ENCODE results near the gene ARHGEF7.

Gene ARHGEF7

DNA sequence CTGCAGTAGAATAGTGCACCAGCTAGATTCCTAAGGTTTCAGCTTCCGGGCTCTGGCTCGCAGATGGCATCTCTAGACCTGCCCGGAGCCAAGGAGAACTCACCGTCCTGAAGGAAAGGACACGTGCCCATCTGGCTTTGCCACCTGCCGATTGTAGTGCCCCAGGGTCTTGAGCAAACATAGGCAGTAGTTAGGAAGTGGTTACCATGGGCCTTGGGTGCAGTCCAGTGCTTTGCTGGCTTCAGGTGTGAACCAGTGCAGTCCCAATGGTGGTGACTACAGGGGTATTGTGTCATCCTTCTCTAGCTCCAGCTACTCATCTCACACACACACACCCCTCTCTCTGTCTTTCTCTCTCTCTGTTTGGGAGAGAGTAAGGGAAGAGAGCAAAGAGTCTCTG is 143.9 kb downstream of the ARHGEF7 start:
- no peak for DNase-seq

DNA sequence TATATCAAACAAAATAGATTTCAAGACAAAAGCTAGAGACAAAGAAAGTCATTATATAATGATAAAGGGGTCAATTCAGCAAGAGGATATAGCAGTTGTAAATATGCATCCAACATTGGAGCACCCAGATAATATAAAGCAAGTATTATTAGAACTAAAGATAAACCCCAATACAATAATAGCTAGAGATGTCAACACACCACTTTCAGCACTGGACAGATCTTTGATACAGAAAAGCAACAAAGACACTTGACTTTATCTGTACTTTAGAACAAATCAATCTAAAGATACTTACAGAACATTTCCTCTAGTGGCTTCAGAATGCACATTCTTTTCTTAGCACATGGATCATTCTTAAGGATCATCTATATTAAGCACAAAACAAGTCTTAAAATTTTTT is 146.2 kb downstream of the ARHGEF7 start:
- no peak for DNase-seq

DNA sequence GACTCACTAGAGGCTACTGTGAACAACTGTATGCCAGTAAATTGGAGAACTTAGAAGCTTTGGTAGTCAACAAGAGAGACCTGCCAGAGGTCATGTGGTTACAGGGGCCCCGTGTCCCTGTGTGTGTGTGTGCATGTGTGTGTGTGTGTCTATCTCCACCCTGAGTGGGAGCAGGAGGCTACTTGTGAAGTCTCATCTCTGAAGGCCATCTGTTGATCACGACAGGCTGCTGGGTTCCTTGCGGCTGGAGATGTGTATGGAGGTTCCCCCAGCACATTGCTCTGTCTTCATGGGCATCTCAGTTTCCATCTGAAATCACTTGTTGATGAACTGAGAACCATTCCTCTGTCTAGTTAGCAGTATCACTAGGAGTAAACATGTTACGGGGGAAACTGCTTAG is 147.2 kb downstream of the ARHGEF7 start:
- DNase-seq, result no peak

DNA sequence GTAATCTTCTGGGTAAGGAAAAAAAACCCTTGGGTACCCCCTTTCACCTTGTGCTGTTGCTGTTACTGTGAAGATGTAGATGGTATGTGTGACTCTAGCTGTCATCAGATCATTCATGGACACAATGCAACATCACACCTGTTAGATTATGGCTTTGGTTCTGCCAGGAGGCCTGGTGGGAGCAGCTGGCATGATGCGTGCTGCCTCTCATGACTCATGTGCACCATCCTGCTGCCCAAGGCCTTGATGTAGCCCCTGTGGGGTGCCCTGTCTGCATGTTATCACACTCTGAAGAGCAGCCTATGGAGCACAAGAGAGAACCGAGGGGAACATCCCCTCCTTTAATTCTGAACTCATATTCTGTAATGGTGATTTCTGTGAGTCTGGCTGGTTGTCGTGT is 147.6 kb downstream of the ARHGEF7 start:
- no peak for DNase-seq

DNA sequence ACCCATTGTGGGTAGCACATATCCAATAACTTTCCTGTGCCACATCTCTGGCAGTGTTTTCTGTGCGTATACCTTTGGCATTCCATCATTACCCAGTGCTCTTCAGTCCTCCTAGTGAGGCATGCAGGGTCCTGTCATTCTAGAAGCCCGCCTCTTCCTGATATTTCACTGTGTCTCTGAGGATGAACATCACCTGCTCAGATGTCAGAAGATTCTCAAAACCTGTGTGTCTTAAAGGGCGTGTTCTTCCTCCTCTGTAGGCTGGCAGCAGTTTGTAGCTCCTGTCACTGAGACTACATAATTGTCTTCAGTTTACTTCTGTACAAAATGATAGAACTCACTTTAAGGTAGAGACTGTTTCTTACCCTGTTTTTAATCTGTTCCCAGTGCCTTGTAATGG is 148.5 kb downstream of the ARHGEF7 start:
- DNase-seq, result no peak

DNA sequence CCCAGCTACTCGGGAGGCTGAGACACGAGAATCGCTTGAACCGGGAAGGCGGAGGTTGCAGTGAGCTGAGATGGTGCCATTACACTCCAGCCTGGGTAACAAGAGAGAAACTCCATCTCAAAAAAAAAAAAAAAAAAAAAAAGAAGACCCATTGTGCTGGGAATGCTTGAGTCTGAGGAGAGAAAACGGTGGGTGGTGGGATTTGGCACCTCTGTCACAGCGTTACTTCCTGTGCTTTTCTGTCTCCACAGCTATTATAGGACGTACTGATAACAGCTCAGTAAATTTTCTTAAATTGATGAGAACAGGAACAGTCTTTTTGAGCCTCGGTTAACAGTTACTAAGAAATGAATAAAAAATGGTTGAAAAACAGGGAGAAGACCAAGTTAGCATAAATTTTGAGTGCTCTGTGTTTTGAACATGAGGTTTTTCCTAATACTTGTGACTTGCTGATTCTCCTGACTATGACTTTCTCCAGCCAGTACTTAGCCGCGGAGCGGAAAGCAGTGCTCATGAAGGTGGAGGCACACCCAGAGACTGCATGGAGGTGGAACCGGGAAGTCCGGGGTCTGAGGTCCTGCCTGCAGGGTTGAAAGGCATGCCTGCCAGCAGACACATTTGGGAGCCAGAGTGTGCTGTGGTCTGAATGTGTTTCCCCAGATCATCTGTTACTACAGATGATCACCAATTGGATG is 150.0 kb downstream of the ARHGEF7 start:
- DNase-seq, result no peak

DNA sequence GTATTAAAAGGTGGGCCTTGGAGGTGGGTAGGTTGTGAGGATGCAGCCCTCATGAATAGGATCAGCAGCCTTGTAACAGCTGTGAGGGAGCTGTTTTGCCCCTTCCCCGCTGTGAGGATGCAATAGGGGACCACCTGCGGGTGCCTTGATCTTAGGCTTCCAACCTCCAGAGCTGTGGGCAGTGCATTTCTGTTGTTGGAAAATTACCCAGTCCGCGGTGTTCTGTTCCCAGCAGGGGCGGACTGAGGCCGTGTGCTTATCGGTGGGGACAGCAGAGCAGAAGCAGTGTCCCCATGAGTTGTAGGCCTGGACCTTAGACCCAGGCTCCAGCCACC is 150.6 kb downstream of the ARHGEF7 start:
- no peak for DNase-seq

DNA sequence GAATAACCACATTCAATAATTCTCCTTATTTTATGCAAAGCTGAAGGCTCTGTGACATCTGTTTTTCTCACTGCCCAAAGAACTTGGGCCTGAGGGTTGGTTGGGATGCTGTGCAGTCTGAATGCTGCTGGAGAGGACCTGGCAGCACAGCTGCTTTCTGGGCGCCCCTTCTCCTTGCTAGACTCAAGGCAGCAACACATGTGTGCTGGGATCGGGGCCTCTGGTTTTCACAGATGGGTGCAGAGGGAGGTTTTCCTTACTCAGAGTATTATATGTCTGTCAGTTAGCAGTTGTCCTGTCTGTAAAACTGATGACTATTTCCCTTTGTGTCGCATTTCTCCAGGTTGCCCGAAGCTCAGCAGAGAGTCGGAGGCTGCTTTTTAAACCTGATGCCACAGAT is 152.1 kb downstream of the ARHGEF7 start:
- DNase-seq, result no peak

DNA sequence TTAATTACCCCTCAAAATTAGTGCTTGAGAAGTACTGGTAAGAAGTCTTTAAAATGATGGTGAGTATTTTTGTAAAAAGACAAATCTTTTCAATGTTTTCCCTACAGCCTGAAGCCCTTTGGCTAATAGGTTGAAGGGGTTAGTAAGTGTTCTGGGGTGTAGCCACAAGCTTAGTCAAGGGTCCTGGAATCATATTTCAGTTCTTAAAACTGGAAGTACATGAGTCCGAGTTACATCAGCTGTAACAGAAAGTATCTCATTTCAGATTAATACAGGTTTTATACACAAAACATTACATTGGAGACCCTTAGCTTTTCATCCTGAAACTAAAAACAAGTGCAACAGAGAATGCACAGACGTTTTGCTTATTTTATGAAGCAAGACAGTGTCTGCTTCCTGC is 152.7 kb downstream of the ARHGEF7 start:
- no peak for DNase-seq

DNA sequence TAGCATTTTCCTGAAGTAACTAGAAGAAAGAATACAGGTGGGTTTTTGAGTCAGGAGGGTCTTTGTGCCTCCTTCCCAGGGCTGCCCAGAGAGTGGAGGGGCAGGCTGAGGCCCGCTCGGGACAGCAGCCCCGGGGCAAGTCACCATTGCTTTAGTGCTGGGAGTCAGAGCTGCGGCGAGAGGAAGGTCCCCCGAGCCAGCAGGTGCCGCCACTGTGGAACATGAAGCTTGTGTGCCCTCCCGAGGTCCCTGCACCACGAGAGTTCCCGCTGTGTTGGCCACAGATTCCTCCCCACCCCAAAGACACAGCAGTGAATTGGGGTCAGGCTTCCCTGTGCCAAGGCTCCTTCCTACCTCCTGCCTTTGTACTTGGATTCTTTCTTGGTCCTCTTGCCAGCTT is 154.4 kb downstream of the ARHGEF7 start:
- no peak for DNase-seq

DNA sequence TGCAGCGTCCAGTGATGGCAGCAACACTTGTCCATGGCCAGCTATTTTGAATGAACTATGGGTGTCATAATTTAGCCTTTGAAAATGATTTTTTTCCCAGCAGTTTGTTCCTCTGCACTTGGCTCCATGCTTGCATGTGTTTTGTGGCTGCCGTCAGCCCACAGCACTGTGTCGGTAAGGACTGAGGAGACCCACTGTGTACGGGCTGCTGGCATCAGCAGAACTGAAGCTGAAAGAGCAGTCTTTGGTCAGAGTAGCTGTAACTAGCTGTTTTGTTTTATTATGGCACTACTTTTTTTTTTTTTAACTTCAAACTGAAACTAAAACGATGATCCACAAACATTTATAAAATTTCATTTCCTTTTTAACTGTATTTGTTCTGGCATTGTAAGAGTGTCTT is 155.0 kb downstream of the ARHGEF7 start:
- DNase-seq, result no peak

DNA sequence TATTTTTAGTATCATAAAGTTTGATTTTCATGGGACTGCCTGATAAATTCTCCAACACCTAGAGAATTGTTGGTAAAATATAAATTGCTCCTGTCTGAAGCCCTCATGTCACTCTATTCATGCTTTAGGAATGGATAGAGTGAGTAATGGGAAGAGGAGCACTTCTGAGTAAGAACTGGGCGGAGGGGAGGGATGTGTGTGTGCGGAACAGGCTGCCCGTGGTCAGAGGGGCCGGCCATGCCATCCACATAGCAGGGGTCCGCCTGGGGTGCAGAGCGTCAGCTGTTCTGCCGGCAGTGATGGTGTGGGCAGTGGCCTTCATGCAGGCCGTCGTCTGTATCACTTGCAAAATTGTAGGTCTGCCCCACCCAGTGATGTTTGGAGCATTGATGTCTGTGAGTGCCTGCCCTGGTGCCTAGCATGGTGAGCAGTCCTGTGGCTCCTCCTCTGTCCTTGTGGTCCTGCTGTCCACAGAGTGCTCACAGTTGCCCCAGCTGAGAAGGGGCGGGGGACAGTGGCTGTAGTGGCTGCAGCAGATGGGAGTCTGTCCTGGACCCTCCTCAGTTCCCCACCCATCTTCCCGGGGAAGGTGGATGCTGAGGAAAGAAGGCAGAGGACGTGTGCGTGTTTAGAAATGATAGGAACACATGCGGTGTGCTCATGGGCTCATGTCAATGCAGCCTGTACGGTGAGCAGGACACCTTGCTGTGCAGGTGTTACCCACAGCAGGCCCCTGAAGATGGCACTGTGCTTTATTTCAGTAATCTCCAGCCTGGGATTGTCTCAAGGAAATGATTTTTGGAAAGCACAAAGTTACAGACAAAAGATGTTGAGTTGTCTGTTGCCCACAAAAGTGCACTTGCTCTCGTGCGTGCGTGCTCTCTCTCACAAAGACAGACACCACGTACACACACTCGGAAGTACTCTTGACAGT is 155.9 kb downstream of the ARHGEF7 start:
- DNase-seq, result no peak

DNA sequence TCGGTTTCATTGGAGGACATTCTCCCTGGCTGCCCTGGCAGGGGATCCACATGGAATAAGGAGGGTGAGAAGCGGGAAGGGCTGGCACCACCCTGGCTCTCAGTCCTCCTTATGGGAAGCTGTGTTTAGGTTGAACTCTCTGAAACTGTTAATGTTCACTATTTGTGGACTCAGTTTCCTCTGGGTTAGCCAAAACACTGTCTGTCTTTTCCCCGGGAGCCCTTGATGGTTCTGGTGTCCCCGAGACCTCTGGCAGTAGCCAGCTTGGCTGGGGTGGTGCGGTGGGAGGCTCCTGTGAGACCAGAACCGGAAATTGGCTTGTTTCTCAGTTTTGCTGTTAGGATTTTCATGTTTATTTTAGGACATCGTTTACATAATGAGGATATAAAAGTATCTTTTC is 157.0 kb downstream of the ARHGEF7 start:
- no peak for DNase-seq

DNA sequence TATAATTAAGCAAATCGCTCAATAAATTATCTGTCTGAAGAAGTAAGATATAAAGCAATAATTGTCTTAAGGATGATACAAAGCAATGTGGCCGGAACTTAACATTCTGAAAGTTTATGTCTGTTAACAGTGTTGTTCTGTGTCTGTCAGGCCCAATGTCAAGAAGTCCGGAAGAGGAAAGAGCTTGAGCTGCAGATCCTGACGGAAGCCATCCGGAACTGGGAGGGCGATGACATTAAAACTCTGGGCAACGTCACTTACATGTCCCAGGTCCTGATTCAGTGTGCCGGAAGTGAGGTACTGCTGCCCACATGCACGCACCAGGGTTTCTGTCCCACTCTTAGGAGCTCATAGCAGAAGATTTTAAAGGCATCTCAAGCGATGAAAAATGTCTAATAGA is 160.3 kb downstream of the ARHGEF7 start:
- no peak for DNase-seq

DNA sequence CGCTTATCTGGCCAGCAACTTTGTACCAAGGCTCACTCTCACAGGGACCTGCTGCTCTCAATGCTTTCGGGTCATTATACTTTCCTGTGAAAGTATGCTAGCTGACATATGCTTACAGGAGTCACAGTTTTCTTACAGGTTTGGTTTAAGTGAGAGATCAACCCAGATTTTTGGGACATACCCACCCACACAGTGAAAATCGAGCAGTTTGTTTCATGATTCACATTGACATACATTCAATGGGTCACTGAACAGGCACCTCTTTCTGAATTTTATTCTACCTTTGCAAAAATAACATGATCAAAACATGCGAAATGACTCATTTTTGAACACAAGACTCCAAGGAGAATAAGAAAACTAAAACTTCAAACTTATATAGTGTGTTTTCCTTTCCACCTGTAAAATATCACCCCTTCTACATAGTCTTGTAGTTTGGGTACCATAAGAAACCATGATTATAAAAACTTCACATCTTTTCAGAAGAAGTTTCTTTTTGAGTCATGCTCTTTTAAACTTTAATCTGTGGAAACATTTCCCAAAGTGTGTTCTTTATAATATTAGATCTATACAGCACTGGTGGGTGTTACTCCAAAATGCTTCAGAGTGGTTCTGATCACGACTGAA is 161.0 kb downstream of the ARHGEF7 start:
- DNase-seq, result no peak

DNA sequence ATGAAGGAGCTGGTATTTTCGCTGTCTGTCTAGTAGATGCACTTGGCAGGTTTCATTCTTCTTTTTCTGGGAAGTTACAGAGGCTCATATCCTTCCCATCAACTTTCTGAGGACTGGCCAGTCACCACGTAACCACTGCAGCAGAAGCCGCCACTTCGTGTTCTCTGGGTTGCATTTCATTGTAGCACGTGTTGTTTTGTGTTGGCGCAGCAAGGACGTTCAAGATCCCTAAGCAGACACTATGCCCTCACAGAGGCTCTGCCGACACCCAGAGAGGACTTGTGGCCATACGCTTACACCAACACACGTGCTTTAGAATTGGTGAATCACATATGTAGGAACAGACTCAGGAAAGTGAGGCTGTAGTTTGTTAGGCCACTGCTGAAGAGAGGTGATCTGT is 163.1 kb downstream of the ARHGEF7 start:
- no peak for DNase-seq

DNA sequence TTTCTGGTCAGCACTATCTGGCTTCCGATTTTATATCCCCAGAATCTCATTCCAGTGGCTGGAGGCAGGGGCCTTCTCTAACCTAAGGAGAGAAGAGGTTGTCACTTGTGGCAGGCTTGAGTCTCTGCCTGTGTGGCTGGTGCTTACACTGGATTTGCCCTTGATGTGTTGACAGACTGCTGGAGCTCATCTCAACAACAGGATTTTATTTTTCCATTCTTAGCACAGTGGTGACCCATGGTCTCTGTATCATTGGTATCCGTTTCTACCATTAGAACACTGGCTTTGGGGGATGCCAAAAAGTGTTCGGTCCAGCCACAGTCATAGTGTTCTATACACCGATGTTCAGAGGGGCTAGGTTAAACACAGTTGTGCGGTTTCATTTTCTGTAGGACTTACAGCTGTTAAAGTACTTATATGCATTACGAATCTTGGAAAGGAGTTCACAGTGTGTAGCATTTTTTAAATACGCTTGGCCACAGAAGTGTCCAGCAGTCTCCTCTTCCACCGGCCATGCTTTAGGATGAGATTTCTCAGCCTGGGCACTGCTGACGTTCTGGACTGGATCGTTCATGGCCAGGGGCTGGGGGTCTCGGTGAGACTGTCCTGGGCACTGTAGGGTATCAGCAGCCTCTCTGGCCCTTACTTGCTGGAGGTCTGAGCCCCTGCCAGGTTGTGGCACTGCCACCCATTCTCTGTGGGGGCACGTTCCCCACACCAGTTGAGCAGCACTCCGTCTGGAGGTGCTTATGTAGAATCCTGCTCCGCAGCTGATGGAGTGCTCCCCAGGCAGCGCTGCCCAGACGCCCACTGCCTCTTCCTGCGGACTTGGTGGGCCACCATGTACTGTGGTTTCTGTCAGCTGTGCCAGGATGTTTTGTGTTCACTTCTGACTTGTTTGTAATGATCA is 163.9 kb downstream of the ARHGEF7 start:
- no peak for DNase-seq

DNA sequence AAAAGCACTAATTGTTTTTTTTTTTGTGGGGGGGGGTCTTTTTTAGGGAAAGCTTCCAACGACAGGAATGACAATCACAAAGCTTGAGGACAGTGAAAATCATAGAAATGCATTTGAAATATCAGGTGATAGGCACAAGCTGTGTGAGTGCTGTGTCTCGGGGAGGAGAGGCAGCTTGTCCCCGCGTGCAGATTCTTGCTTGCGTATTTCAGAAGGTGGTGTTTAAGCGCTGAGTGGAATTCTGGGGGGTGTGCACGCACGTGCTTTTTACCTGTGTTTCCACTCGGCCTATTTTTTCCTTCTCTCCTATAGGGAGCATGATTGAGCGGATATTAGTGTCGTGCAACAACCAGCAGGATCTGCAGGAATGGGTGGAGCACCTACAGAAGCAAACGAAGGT is 165.1 kb downstream of the ARHGEF7 start:
- no peak for DNase-seq

DNA sequence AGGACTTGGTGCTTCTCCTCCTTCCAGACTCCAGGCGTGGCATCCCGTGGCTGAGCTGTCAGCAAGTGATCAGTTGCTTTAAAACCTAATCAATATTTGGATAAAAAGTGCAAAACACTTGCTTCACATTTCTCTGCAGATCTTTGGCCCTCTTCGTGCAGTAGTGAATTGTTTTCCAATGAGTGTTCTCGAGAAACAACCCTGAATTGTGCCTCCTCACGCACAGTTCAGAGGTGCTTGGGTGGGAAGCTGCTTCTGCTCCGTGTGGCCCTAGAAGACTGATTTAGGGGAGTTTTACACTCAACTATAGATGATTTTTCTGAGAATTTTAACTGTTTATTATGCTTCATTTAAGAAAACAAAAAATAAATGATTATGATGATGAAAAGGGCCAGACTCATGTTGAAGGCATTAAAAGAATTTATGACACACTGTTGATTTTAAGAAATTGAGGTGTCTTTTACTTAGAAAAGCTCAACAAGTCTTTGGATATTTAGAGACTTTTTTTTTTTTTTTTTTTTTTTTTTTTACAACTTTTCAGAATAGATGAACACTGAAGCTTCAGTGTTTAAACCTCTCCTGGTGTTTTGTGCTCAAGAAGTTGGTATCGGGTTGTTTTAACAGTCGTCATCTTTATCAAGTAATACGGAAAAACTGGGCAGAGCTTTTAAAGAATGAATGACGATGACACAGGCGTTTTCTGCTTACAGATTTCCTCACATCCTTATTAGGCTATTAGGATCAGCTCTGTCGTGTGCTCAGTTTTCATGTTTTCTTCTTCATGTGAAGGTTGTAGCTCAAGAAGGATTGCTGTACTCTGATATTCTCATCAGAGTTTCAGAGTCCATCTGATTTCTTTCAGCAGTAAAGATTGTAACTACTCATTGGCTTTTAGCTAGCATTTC is 165.8 kb downstream of the ARHGEF7 start:
- no peak for DNase-seq

DNA sequence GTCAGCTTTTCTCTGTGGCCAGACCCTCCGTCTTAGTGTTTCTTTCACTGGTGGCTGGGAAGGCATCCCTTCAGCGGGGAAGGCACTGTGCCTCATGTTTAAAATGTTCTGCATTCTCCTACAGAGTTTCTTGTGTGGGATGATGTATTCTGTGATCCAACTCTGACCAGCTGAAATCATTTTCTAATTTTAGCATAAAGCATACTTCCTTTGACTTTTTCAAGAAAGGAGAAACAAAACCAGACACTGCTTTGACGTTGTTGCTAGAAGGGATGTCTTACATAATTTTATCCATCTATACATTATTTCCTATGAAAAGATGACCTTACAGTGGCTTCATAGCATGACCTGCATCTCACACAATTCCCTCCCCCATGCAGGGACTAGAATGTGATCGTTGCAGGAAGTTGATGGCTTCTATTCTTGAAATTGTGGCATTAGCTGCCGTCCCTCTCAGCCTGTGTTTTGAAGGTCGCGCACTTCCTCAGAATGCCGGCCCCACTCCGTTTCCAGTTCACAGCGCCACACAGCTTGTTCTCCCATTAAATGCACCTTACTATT is 166.7 kb downstream of the ARHGEF7 start:
- no peak for DNase-seq

DNA sequence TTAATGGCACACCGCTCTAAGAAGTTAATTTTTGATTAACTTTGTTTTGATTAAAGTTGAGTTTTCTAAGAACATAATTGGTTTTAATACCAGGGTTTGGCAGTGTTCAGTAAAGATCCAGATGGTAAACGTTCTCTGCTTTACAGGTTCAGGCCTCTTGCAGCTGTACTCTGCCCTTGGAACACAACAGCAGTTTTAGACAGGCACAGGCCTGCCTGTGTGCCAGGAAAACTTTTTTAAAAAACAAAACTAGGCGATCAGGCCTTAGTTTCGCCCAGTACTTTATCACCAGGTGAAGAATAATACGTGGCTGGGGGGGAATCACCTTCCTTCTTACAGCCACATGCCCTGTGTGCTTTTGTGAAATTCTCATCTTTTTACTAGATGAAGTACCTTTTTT is 167.3 kb downstream of the ARHGEF7 start:
- DNase-seq, result no peak

DNA sequence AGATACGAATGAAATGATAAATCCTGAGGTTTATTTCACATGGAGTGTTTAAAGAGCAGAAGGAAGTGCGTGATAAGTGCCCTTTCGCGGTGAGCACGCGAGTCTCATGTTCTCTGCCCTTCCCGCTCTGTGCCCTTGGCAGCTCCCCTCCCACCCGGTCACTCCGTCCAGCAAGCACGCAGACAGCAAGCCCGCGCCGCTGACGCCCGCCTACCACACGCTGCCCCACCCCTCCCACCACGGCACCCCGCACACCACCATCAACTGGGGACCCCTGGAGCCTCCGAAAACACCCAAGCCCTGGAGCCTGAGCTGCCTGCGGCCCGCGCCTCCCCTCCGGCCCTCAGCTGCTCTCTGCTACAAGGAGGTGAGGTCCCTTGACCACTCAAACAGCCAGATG is 167.9 kb downstream of the ARHGEF7 start:
- DNase-seq, result no peak
